Measurements from ENCODE around the gene WSCD2. TPM values are rescaled to one million over a fixed set of nuclear protein-coding genes. Genes with fewer than 3 reads are reported as not detected.

The WSCD2 gene
- total RNA-seq, 3 donors from 2014 or later: 0.33 to 0.48 (median 0.44) TPM

GRCh38 chr12:108196921-108197320, 67.8 kb downstream of the WSCD2 start:
- Histone ChIP-seq H3K36me3 (no peaks in the 10 kb centered on the region), H3K4me1 (no peaks in the 10 kb centered on the region), H3K9me3 (no peaks in the 10 kb centered on the region), H3K27me3 (no peaks in the 10 kb centered on the region), H3K27ac (no peak overlapping the region), H3K4me3 (no peak overlapping the region)
- no peak for DNase-seq (ENCODE audit: low spot score in 2 of 2)
- TF ChIP-seq, protein P1, sequence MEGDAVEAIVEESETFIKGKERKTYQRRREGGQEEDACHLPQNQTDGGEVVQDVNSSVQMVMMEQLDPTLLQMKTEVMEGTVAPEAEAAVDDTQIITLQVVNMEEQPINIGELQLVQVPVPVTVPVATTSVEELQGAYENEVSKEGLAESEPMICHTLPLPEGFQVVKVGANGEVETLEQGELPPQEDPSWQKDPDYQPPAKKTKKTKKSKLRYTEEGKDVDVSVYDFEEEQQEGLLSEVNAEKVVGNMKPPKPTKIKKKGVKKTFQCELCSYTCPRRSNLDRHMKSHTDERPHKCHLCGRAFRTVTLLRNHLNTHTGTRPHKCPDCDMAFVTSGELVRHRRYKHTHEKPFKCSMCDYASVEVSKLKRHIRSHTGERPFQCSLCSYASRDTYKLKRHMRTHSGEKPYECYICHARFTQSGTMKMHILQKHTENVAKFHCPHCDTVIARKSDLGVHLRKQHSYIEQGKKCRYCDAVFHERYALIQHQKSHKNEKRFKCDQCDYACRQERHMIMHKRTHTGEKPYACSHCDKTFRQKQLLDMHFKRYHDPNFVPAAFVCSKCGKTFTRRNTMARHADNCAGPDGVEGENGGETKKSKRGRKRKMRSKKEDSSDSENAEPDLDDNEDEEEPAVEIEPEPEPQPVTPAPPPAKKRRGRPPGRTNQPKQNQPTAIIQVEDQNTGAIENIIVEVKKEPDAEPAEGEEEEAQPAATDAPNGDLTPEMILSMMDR (IDR thresholded peaks at IDR 0.05): no peak
- TF ChIP-seq POLR2AphosphoS5 (IDR thresholded peaks at IDR 0.05) (no peak), POLR2A (IDR thresholded peaks at IDR 0.05) (no peak)
- intact Hi-C loops (cut with DNase I; ENCODE audit: low total_unique reads): no loop called here

- intact Hi-C loops (cut with DNase I; ENCODE audit: low total_unique reads): no loop called here
- Histone ChIP-seq H3K4me3 (no peak overlapping the region), H3K9me3 (no peaks in the 10 kb centered on the region), H3K36me3 (no peaks in the 10 kb centered on the region), H3K4me1 (no peaks in the 10 kb centered on the region), H3K27me3 (no peaks in the 10 kb centered on the region), H3K27ac (no peak overlapping the region)
- no peak for DNase-seq (ENCODE audit: low spot score in 2 of 2)
- TF ChIP-seq, protein P1 (IDR thresholded peaks at IDR 0.05): no peak
- no peak for TF ChIP-seq POLR2A (IDR thresholded peaks at IDR 0.05)
- no peak for TF ChIP-seq POLR2AphosphoS5 (IDR thresholded peaks at IDR 0.05)
These were observed 69.0 kb downstream of the WSCD2 start for GRCh38 chr12:108198043-108198442.

DNA sequence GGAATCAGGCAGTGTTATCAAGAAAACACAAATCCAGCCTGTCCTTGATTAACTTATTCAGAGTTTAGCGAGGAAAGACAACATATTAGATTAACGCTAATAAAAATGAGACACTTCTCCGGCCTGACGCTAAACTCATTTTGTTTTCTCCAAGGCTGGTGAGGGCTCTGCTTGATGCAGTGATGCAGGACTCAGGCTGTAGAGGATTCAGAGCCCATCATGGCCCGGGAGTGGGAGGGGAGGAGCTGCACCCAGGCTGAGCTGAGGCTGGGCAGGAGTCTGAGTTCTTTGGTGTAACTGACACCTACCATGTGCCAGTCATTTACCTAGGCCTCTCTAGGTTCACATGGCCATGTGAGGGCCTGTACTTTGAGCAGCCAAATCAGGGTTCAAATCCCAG, 70.0 kb downstream of the WSCD2 start:
- Histone ChIP-seq H3K9me3 (no peaks in the 10 kb centered on the region), H3K36me3 (no peaks in the 10 kb centered on the region), H3K4me1 (no peaks in the 10 kb centered on the region), H3K27me3 (no peaks in the 10 kb centered on the region), H3K4me3 (no peak overlapping the region), H3K27ac (no peak overlapping the region)
- intact Hi-C loops (cut with DNase I; ENCODE audit: low total_unique reads): no loop called here
- DNase-seq (ENCODE audit: low spot score in 2 of 2): no peak
- TF ChIP-seq POLR2A (IDR thresholded peaks at IDR 0.05) (no peak), POLR2AphosphoS5 (IDR thresholded peaks at IDR 0.05) (no peak)
- TF ChIP-seq, protein P1 (IDR thresholded peaks at IDR 0.05): no peak

DNA sequence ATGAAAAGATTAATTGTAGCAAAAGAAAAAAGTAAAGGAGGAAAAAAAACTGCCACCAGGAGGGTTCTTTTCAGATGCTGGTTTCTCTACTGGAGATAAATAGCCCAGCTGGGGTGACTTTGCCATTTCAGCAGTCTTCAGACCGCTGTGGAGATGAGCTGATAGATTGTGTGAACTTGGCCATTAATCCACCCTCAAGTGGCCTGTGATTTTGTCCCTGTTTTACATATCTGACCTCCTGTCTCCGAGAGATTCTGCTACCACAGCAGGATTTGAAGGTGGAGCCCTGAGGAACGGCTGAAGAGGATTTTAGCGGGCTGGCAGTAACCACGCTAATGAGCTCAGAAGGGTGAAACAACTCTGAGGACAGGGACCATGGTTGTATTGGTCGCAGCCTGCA, 72.7 kb downstream of the WSCD2 start:
- H3K27me3 ChIP-seq: no peaks in the 10 kb centered on the region
- no peaks in the 10 kb centered on the region for H3K36me3 ChIP-seq
- H3K27ac ChIP-seq: no peak overlapping the region
- intact Hi-C loops (cut with DNase I; ENCODE audit: low total_unique reads): loop anchor here (10.0 kb wide), 1 partner anchor 1643 kb away; no protein-coding TSS in a partner anchor
- no peak for TF ChIP-seq POLR2AphosphoS5 (IDR thresholded peaks at IDR 0.05)
- TF ChIP-seq, protein P1 (IDR thresholded peaks at IDR 0.05): no peak
- TF ChIP-seq POLR2A (IDR thresholded peaks at IDR 0.05): no peak
- H3K4me1 ChIP-seq: no peaks in the 10 kb centered on the region
- H3K4me3 ChIP-seq: no peak overlapping the region
- DNase-seq (ENCODE audit: low spot score in 2 of 2): no peak
- H3K9me3 ChIP-seq: no peaks in the 10 kb centered on the region

DNA sequence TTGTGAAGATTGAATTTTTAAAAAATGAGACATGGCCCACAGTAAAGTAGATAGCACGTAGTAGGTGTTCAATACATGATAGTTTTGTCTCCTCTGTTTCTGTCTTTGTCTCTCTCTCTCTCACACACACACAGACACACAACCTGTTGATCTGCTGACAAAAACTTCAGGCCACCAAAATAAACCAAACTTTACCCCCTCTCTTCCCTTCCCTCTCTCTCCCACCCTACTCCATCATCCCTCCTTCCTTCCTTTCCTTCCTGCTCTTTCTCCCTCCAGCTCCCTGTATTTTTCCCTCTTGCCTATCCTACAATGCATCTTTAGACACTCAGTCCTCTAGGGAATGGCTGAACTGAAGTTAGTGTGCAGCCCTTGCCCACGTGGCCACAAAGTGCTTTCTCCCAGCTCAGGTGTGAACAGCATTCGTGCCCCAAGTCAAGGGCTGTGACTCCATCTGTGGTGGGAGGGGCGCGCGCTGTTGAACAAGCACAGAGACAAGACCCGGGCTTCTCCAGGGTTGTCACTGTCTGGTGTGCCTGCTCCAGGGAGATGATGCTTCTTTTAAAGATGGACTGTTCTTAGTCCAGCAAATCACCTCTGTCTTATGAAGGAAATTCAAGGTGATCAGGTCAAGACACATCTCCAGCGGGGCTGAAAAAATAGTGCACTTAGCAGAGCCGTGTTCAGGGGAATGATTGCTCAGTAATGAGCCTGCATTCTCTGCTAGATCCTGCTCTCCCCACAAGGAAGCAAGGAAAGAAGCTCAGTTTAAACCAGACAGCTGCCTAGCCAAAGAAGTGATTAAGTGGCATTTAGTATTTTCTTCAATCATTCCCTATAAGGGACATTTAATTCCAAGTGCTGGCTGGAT, 75.3 kb downstream of the WSCD2 start:
- Histone ChIP-seq H3K27me3 (no peaks in the 10 kb centered on the region), H3K4me1 (no peaks in the 10 kb centered on the region), H3K9me3 (no peaks in the 10 kb centered on the region), H3K4me3 (no peak overlapping the region), H3K36me3 (no peaks in the 10 kb centered on the region), H3K27ac (no peak overlapping the region)
- DNase-seq (ENCODE audit: low spot score in 2 of 2): no peak
- no peak for TF ChIP-seq POLR2AphosphoS5 (IDR thresholded peaks at IDR 0.05)
- TF ChIP-seq, protein P1 (IDR thresholded peaks at IDR 0.05): no peak
- TF ChIP-seq POLR2A (IDR thresholded peaks at IDR 0.05): no peak
- intact Hi-C loops (cut with DNase I; ENCODE audit: low total_unique reads): loop anchor here (10.0 kb wide), 1 partner anchor 1640 kb away; no protein-coding TSS in a partner anchor

Data from breast epithelium (tissue), 4 donors.